Measurements from ENCODE around the gene USP11.
A peak's percentile ranks its signal among the peaks of the same experiment; 100 is the strongest.

Gene USP11

GRCh38 chrX:47200385-47201150 lies 32.2 kb upstream of the USP11 start:
- Histone ChIP-seq H3K27me3 (ENCODE audit: insufficient read depth, low read depth, severe bottlenecking) (no peaks in the 10 kb centered on the region), H3K9me3 (ENCODE audit: severe bottlenecking) (no peaks in the 10 kb centered on the region), H3K27ac (no peak overlapping the region), H3K4me3 (ENCODE audit: low read depth, low read length) (no peak overlapping the region), H3K36me3 (peaks cover 90% of the 10 kb centered on the region)
- no peak for DNase-seq
- 0 out of 2 replicates have a peak, but pooled peaks have one; percentile 10 for TF ChIP-seq CTCF (IDR thresholded peaks at IDR 0.05; ENCODE audit: low read depth, low read length)

GRCh38 chrX:47201345-47201944 lies 31.4 kb upstream of the USP11 start:
- H3K36me3 ChIP-seq = peaks cover 90% of the 10 kb centered on the region
- DNase-seq = no peak
- H3K27ac ChIP-seq = no peak overlapping the region
- H3K27me3 ChIP-seq (ENCODE audit: insufficient read depth, low read depth, severe bottlenecking) = no peaks in the 10 kb centered on the region
- no peaks in the 10 kb centered on the region for H3K9me3 ChIP-seq (ENCODE audit: severe bottlenecking)
- no peak for TF ChIP-seq CTCF (IDR thresholded peaks at IDR 0.05; ENCODE audit: low read depth, low read length)
- no peak overlapping the region for H3K4me3 ChIP-seq (ENCODE audit: low read depth, low read length)

GRCh38 chrX:47202316-47202715 lies 30.5 kb upstream of the USP11 start:
- no peaks in the 10 kb centered on the region for H3K27me3 ChIP-seq (ENCODE audit: insufficient read depth, low read depth, severe bottlenecking)
- no peak overlapping the region for H3K4me3 ChIP-seq (ENCODE audit: low read depth, low read length)
- no peak overlapping the region for H3K27ac ChIP-seq
- H3K36me3 ChIP-seq = peaks cover 89% of the 10 kb centered on the region
- no peak for TF ChIP-seq CTCF (IDR thresholded peaks at IDR 0.05; ENCODE audit: low read depth, low read length)
- H3K9me3 ChIP-seq (ENCODE audit: severe bottlenecking) = no peaks in the 10 kb centered on the region
- DNase-seq = no peak

GRCh38 chrX:47202877-47203276 lies 29.9 kb upstream of the USP11 start:
- H3K27me3 ChIP-seq (ENCODE audit: insufficient read depth, low read depth, severe bottlenecking) = no peaks in the 10 kb centered on the region
- H3K4me3 ChIP-seq (ENCODE audit: low read depth, low read length) = no peak overlapping the region
- H3K9me3 ChIP-seq (ENCODE audit: severe bottlenecking) = no peaks in the 10 kb centered on the region
- no peak for DNase-seq
- H3K27ac ChIP-seq = no peak overlapping the region
- TF ChIP-seq CTCF (IDR thresholded peaks at IDR 0.05; ENCODE audit: low read depth, low read length) = no peak
- H3K36me3 ChIP-seq = peaks cover 88% of the 10 kb centered on the region

- Histone ChIP-seq H3K4me3 (ENCODE audit: low read depth, low read length) (no peak overlapping the region), H3K27me3 (ENCODE audit: insufficient read depth, low read depth, severe bottlenecking) (no peaks in the 10 kb centered on the region), H3K27ac (no peak overlapping the region), H3K9me3 (ENCODE audit: severe bottlenecking) (no peaks in the 10 kb centered on the region), H3K36me3 (peaks cover 89% of the 10 kb centered on the region)
- TF ChIP-seq CTCF (IDR thresholded peaks at IDR 0.05; ENCODE audit: low read depth, low read length) = peak; percentile 43; the same call in 1 of the 2 replicates
- DNase-seq = peak; percentile 31
Observed at GRCh38 chrX:47204970-47205369, 27.8 kb upstream of the USP11 start.
